NCI-H146 treated with DMSO at 0.1 percent for 48 hours (cell line): ENCODE data around the gene MCC.

Experiments
- DNase-seq: peaks from one replicate; lab custom pipeline; 2025; ENCODE audit not compliant: unreplicated experiment; lab: John Stamatoyannopoulos, UW

MCC gene

GRCh38 chr5:113118765-113119164, 369.5 kb downstream of the MCC start:
- DNase-seq = no peak

- peak; percentile 45 for DNase-seq
These were observed 370.0 kb downstream of the MCC start for GRCh38 chr5:113118298-113118697.

- DNase-seq = no peak
These were observed 370.6 kb downstream of the MCC start for GRCh38 chr5:113117543-113118115.

- DNase-seq = no peak
These were observed 372.3 kb downstream of the MCC start for GRCh38 chr5:113115956-113116355.

- no peak for DNase-seq
These were observed 373.2 kb downstream of the MCC start for GRCh38 chr5:113115061-113115460.

- DNase-seq = no peak
These were observed 373.7 kb downstream of the MCC start for GRCh38 chr5:113114559-113114958.

GRCh38 chr5:113112435-113112834, 375.8 kb downstream of the MCC start:
- DNase-seq = no peak

- no peak for DNase-seq
These were observed 378.1 kb downstream of the MCC start for GRCh38 chr5:113110117-113110516.

GRCh38 chr5:113109344-113109743, 378.9 kb downstream of the MCC start:
- DNase-seq = no peak

- no peak for DNase-seq
These were observed 379.8 kb downstream of the MCC start for GRCh38 chr5:113108485-113108884.

- no peak for DNase-seq
These were observed 381.4 kb downstream of the MCC start for GRCh38 chr5:113106821-113107220.

GRCh38 chr5:113105693-113106280, 382.5 kb downstream of the MCC start:
- DNase-seq = no peak

GRCh38 chr5:113103330-113103729, 384.9 kb downstream of the MCC start:
- DNase-seq = no peak

- no peak for DNase-seq
These were observed 386.1 kb downstream of the MCC start for GRCh38 chr5:113102121-113102531.

- no peak for DNase-seq
These were observed 387.3 kb downstream of the MCC start for GRCh38 chr5:113100981-113101380.

- peak; percentile 90 for DNase-seq
These were observed 388.4 kb downstream of the MCC start for GRCh38 chr5:113099822-113100221.

- no peak for DNase-seq
These were observed 389.9 kb downstream of the MCC start for GRCh38 chr5:113098378-113098777.

GRCh38 chr5:113095831-113096230, 392.4 kb downstream of the MCC start:
- no peak for DNase-seq

- DNase-seq = no peak
These were observed 394.7 kb downstream of the MCC start for GRCh38 chr5:113093558-113093957.

GRCh38 chr5:113092683-113093082, 395.6 kb downstream of the MCC start:
- DNase-seq = no peak

GRCh38 chr5:113091622-113092021, 396.6 kb downstream of the MCC start:
- DNase-seq = no peak

GRCh38 chr5:113090336-113091106, 397.7 kb downstream of the MCC start:
- no peak for DNase-seq
